GM12864 (cell line): ENCODE results near the gene PHLPP1.

Source experiments
- DNase-seq: peaks from one replicate; pipeline ENCODE4 v3.0.0-alpha.2; 2011; ENCODE audit warnings: low read depth
- H3K4me3 ChIP-seq: 2 replicates; pipeline ENCODE4 v1.5.1; 2011; ENCODE audit warnings: mild to moderate bottlenecking, low read depth, low read length, control low read depth
- CTCF ChIP-seq: IDR thresholded peaks from 2 replicates; pipeline ENCODE4 v1.5.1; 2011; ENCODE audit warnings: low read depth, mild to moderate bottlenecking, moderate library complexity, low read length, control low read depth, inconsistent platforms; ENCODE audit errors: missing control alignments

Gene PHLPP1

DNA sequence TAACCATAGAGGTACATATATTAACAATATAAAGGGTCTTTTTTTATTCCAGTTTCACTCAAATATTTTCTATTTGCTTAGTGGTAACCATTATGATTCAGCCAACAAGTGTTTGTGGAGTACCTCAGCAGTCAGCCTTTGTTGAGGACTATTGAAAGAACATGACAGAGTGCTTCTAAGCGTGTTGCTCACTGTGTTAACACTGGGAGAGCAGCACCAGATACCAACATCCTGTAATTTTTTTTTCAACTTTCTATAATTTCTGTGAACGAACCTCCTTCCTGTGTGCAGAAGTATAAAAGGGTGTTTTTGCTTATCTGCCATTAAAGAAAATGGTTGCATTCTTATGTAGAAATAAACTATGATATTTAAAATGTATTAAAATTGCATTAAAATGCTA lies 239.0 kb downstream of the PHLPP1 start:
- no peak for DNase-seq
- TF ChIP-seq CTCF = no peak
- H3K4me3 ChIP-seq = no peak overlapping the region

DNA sequence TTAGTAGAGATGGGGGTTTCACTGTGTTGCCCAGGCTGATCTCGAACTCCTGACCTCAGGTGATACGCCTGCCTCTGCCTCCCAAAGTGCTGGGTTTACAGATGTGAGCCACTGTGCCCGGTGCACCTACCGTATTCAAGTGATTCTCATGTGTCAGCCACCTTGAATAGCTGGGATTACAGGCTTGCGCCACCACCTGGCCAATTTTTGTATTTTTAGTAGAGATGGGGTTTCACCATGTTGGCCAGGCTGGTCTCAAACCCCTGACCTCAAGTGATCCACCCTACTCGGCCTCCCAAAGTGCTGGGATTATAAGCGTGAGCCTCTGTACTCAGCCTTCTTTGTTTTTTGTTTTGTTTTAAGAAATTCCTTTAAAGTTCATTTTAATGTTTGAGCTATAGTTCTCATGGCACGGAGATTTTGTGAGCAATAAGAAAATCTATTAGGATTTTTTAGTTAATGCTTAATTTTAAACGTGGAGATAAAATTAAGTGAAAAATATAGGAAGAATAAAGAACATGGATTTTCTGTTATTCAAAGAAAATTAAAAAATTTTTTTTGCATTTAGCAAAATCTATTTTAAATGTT lies 242.6 kb downstream of the PHLPP1 start:
- TF ChIP-seq CTCF = peak; percentile 56
- DNase-seq = peak; percentile 31
- H3K4me3 ChIP-seq = no peak overlapping the region

DNA sequence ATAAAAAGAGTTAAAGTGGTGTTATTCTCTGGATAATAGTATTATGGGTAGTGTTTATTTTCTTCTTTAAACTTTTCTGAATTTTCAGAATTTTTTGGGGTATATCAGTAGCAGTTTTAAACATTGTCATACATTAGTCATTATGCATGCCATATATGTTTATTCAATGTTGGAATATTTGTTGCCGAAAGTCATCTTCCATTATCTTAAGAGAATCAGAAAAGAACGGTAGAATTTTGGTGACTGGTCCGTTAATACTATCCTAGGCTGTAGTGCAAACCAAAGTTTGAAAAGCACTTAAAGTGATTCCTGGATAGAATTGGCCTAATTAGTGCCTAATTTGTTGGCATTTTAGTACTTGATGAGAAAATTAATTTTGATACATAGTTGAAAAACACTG lies 244.1 kb downstream of the PHLPP1 start:
- H3K4me3 ChIP-seq = no peak overlapping the region
- no peak for TF ChIP-seq CTCF
- no peak for DNase-seq

DNA sequence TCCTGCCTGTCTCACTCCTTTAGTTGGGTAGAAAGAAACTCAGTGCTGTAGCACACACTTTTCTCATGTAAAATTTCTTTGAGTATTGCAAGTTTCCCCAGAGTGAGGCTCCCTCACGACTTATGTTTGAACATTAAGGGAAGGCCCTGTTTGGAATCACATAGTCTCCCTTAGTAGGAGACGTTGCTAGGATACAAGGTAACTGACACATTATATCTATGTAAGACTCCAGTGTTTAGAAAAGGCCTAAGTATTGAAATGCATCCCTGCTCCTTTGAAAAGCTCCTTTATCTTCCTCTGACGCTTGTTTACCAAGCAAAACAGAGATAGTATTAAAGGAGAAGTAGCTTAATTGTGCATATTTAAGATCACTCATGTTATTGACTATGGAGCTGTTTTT lies 248.2 kb downstream of the PHLPP1 start:
- no peak for DNase-seq
- H3K4me3 ChIP-seq = no peak overlapping the region
- no peak for TF ChIP-seq CTCF

GRCh38 chr18:62964432-62964831 lies 249.1 kb downstream of the PHLPP1 start:
- no peak overlapping the region for H3K4me3 ChIP-seq
- DNase-seq = no peak
- no peak for TF ChIP-seq CTCF

- no peak for DNase-seq
- TF ChIP-seq CTCF = no peak
- no peak overlapping the region for H3K4me3 ChIP-seq
Measured at GRCh38 chr18:62967089-62967488, 251.7 kb downstream of the PHLPP1 start.

- no peak for TF ChIP-seq CTCF
- no peak for DNase-seq
- H3K4me3 ChIP-seq = no peak overlapping the region
Measured at GRCh38 chr18:62973689-62974088, 258.3 kb downstream of the PHLPP1 start.
